ENCODE data around the gene USF3. TPM values are rescaled to one million over a fixed set of nuclear protein-coding genes. Genes with fewer than 3 reads are reported as not detected.

The USF3 gene
- total and polyA plus RNA-seq, 2 of the 4 experiments (the other 2 are of a cell fraction): 3.0 to 5.2 TPM

DNA sequence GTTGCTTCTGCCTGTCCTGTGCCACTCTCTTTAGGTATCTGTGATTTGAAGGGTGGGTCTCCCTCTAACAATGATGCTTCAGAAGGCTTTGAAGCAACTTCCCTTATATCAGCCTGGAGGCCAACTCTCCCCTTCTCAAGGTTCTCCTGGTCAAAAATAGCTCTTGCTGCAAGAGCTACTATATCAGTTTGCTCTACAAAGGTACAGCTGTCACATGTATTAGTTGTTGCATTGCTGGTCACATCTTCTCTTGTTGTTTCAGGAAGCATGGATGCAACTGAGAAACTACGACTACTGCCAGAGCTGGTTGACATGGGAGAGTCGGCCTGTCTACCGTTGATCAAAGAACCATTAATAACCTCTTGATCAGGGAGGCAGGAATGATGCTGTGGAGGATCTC, 38.3 kb downstream of the USF3 start:
- H3K18ac ChIP-seq (ENCODE audit: low read depth, low read length): no peak overlapping the region
- no peaks in the 10 kb centered on the region for H4K20me1 ChIP-seq (ENCODE audit: insufficient read depth, low read length)
- H4K8ac ChIP-seq (ENCODE audit: low read depth in 2 of 2, low read length in 2 of 2): no peak overlapping the region
- in situ Hi-C loops (cut with MboI; ENCODE audit: low sequenced_read_pairs) (no loop called here), intact Hi-C loops (cut with micrococcal nuclease) (no loop called here), dilution Hi-C loops (cut with HindIII; ENCODE audit: low sequenced_read_pairs, unreplicated experiment) (no loop called here)
- DNase-seq (no peak), ATAC-seq (ENCODE audit: low read depth) (no peak)
- no peak overlapping the region for H3K4me2 ChIP-seq (ENCODE audit: low read depth, low read length)
- H2AK9ac ChIP-seq (replicated peaks; ENCODE audit: low read depth, low read length, poor library complexity): no peak overlapping the region
- H3K9ac ChIP-seq (ENCODE audit: low read depth, low read length): no peak overlapping the region
- no peak overlapping the region for H3K27ac ChIP-seq (ENCODE audit: insufficient read depth, low read length)
- H3K4me3 ChIP-seq (ENCODE audit: insufficient read depth, low read depth, low read length): no peak overlapping the region
- no peaks in the 10 kb centered on the region for H3K27me3 ChIP-seq (ENCODE audit: control insufficient read depth, insufficient read depth, low read length)
- BruUV-seq (replicated peaks): no TSS peak
- no peak overlapping the region for H2BK5ac ChIP-seq (ENCODE audit: low read depth, low read length, poor library complexity, severe bottlenecking)
- H2BK120ac ChIP-seq (ENCODE audit: low read depth, low read length): no peak overlapping the region
- H3K14ac ChIP-seq (replicated peaks; ENCODE audit: low read depth, low read length): no peak overlapping the region
- no peaks in the 10 kb centered on the region; a peak in 2 of 4 replicates for H3K79me1 ChIP-seq (ENCODE audit: low read depth in 1 of 2, low read length in 2 of 2)
- peaks cover 15% of the 10 kb centered on the region for H3K9me1 ChIP-seq (ENCODE audit: insufficient read depth, low read length)
- H3K23ac ChIP-seq (ENCODE audit: low read depth, low read length): no peak overlapping the region
- H3K36me3 ChIP-seq (ENCODE audit: control insufficient read depth, insufficient read depth, low read length): peaks cover 28% of the 10 kb centered on the region
- H4K5ac ChIP-seq (ENCODE audit: low read depth, low read length): no peak overlapping the region
- no peak overlapping the region for H2AK5ac ChIP-seq (ENCODE audit: low read depth, low read length)
- H3K56ac ChIP-seq (ENCODE audit: extremely low read depth, insufficient read depth, low read length): no peak overlapping the region
- H3K4me1 ChIP-seq (ENCODE audit: control insufficient read depth, insufficient read depth, low read length): peaks cover 7% of the 10 kb centered on the region
- H4K91ac ChIP-seq (ENCODE audit: insufficient read depth, low read depth, low read length): no peak overlapping the region
- no peak overlapping the region for H3K4ac ChIP-seq (ENCODE audit: low read depth, low read length)
- whole genome bisulfite sequencing, 2 experiments (ENCODE audit: extremely low coverage in 2 of 2, insufficient read length in 1 of 2): no CpG with 5 or more reads among the region's 3 CpGs
- H2BK15ac ChIP-seq (ENCODE audit: low read depth, low read length): no peak overlapping the region
- ChIA-PET CTCF (no interaction called here), POLR2A (ENCODE audit: unreplicated experiment) (no interaction called here)
- H2AFZ ChIP-seq (replicated peaks; ENCODE audit: low read length, poor library complexity): no peak overlapping the region
- no peak overlapping the region for H2BK20ac ChIP-seq (ENCODE audit: low read depth, low read length)
- no peaks in the 10 kb centered on the region for H3K9me3 ChIP-seq (ENCODE audit: control insufficient read depth, insufficient read depth, low read length)
- TF ChIP-seq MXI1 (IDR thresholded peaks at IDR 0.05; ENCODE audit: borderline replicate concordance, low read depth, low read length) (no peak), RAD21 (IDR thresholded peaks at IDR 0.05; ENCODE audit: low read length) (no peak), FOS (IDR thresholded peaks at IDR 0.05; ENCODE audit: low read depth, low read length) (no peak), NFE2L2 (IDR thresholded peaks at IDR 0.05; ENCODE audit: low read depth, low read length) (no peak), POLR2A (IDR thresholded peaks at IDR 0.05; ENCODE audit: low read depth, low read length) (no peak), CHD1 (IDR thresholded peaks at IDR 0.05; ENCODE audit: low read depth, low read length) (no peak), MAZ (IDR thresholded peaks at IDR 0.05; ENCODE audit: borderline replicate concordance, low read depth, low read length) (no peak), ELK1 (IDR thresholded peaks at IDR 0.05; ENCODE audit: borderline replicate concordance, low read depth, low read length) (no peak), RCOR1 (IDR thresholded peaks at IDR 0.05; ENCODE audit: insufficient replicate concordance, low read length) (no peak)
- TF ChIP-seq, protein P1, sequence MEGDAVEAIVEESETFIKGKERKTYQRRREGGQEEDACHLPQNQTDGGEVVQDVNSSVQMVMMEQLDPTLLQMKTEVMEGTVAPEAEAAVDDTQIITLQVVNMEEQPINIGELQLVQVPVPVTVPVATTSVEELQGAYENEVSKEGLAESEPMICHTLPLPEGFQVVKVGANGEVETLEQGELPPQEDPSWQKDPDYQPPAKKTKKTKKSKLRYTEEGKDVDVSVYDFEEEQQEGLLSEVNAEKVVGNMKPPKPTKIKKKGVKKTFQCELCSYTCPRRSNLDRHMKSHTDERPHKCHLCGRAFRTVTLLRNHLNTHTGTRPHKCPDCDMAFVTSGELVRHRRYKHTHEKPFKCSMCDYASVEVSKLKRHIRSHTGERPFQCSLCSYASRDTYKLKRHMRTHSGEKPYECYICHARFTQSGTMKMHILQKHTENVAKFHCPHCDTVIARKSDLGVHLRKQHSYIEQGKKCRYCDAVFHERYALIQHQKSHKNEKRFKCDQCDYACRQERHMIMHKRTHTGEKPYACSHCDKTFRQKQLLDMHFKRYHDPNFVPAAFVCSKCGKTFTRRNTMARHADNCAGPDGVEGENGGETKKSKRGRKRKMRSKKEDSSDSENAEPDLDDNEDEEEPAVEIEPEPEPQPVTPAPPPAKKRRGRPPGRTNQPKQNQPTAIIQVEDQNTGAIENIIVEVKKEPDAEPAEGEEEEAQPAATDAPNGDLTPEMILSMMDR (conservative IDR thresholded peaks at IDR 0.05; ENCODE audit: low read depth, low read length): no peak
